Measurements from ENCODE around the gene CDC14B.

Gene CDC14B

GRCh38 chr9:96486386-96487028, 133.1 kb downstream of the CDC14B start:
- no peak overlapping the region for H3K4me3 ChIP-seq (replicated peaks; ENCODE audit: low read depth, low read length)
- TF ChIP-seq CTCF (IDR thresholded peaks at IDR 0.05; ENCODE audit: low read length, missing control alignments) = no peak
- peak; percentile 75 for DNase-seq (ENCODE audit: low read depth)

- TF ChIP-seq CTCF (IDR thresholded peaks at IDR 0.05; ENCODE audit: low read length, missing control alignments) = no peak
- no peak for DNase-seq (ENCODE audit: low read depth)
- H3K4me3 ChIP-seq (replicated peaks; ENCODE audit: low read depth, low read length) = no peak overlapping the region
These were observed 134.4 kb downstream of the CDC14B start for GRCh38 chr9:96485280-96485679.

GRCh38 chr9:96484521-96484931, 135.1 kb downstream of the CDC14B start:
- no peak overlapping the region for H3K4me3 ChIP-seq (replicated peaks; ENCODE audit: low read depth, low read length)
- no peak for DNase-seq (ENCODE audit: low read depth)
- TF ChIP-seq CTCF (IDR thresholded peaks at IDR 0.05; ENCODE audit: low read length, missing control alignments) = no peak

- TF ChIP-seq CTCF (IDR thresholded peaks at IDR 0.05; ENCODE audit: low read length, missing control alignments) = no peak
- no peak for DNase-seq (ENCODE audit: low read depth)
- no peak overlapping the region for H3K4me3 ChIP-seq (replicated peaks; ENCODE audit: low read depth, low read length)
These were observed 135.8 kb downstream of the CDC14B start for GRCh38 chr9:96483733-96484390.

GRCh38 chr9:96483197-96483596, 136.4 kb downstream of the CDC14B start:
- no peak overlapping the region for H3K4me3 ChIP-seq (replicated peaks; ENCODE audit: low read depth, low read length)
- TF ChIP-seq CTCF (IDR thresholded peaks at IDR 0.05; ENCODE audit: low read length, missing control alignments) = no peak
- DNase-seq (ENCODE audit: low read depth) = no peak

GRCh38 chr9:96482476-96482875, 137.2 kb downstream of the CDC14B start:
- no peak for TF ChIP-seq CTCF (IDR thresholded peaks at IDR 0.05; ENCODE audit: low read length, missing control alignments)
- H3K4me3 ChIP-seq (replicated peaks; ENCODE audit: low read depth, low read length) = no peak overlapping the region
- DNase-seq (ENCODE audit: low read depth) = peak; percentile 35

GRCh38 chr9:96480736-96481135, 138.9 kb downstream of the CDC14B start:
- H3K4me3 ChIP-seq (replicated peaks; ENCODE audit: low read depth, low read length) = no peak overlapping the region
- no peak for TF ChIP-seq CTCF (IDR thresholded peaks at IDR 0.05; ENCODE audit: low read length, missing control alignments)
- DNase-seq (ENCODE audit: low read depth) = no peak

Measured in fibroblast of pulmonary artery (primary cell).